ENCODE measurements around the gene KLK12. TPM values are rescaled to one million over a fixed set of nuclear protein-coding genes. Genes with fewer than 3 reads are reported as not detected.

KLK12 gene
- total RNA-seq, 4 donors from 2014 or later, result 0.40 to 1.2 (median 0.54) TPM; not detected in 1

Other genes starting within 250 kb of the KLK12 start
- gene ACP4, start 244.6 kb downstream of the KLK12 start, total RNA-seq, result not detected
- not detected for gene KLK1, start 211.2 kb downstream of the KLK12 start, total RNA-seq
- not detected for gene KLK15, start 201.4 kb downstream of the KLK12 start, total RNA-seq
- gene KLK3, start 180.1 kb downstream of the KLK12 start, total RNA-seq, result not detected
- gene KLK2, start 161.6 kb downstream of the KLK12 start, total RNA-seq, result not detected
- not detected for gene KLK4, start 123.6 kb downstream of the KLK12 start, total RNA-seq
- 1 to 10 TPM in 1 of 4 donors, not detected in 3; 1.2 TPM for gene KLK5, start 82.0 kb downstream of the KLK12 start, total RNA-seq
- 1 to 10 TPM in 2 of 4 donors, not detected in 2; 1.1 to 7.8 TPM for gene KLK6, start 65.4 kb downstream of the KLK12 start, total RNA-seq
- gene KLK7, start 51.1 kb downstream of the KLK12 start, total RNA-seq, result 10 to 100 TPM in 1 of 4 donors, under 1 TPM in 1, not detected in 2; 0.31 to 16.7 TPM
- gene KLK8, start 33.4 kb downstream of the KLK12 start, total RNA-seq, result 1 to 10 TPM in 2 of 4 donors, not detected in 2; 2.3 to 4.6 TPM
- gene KLK10, start 15.3 kb downstream of the KLK12 start, total RNA-seq, result 1 to 10 TPM in 3 of 4 donors, not detected in 1; 1.7 to 6.7 (median 4.1) TPM
- gene KLK11, start 8.4 kb downstream of the KLK12 start, total RNA-seq, result 10 to 100 TPM in 1 of 4 donors, under 1 TPM in 1, not detected in 2; 0.78 to 12.3 TPM
- 1 to 10 TPM in 3 of 4 donors, not detected in 1; 1.3 to 6.1 (median 5.1) TPM for gene KLK13, start 30.1 kb upstream of the KLK12 start, total RNA-seq
- not detected for gene KLK14, start 47.9 kb upstream of the KLK12 start, total RNA-seq
- 10 to 100 TPM in 3 of 4 donors, 1 to 10 TPM in 1; 9.8 to 12.8 (median 11.4) TPM for gene CTU1, start 73.4 kb upstream of the KLK12 start, total RNA-seq
- 1 to 10 TPM in 3 of 4 donors, under 1 TPM in 1; 0.62 to 9.2 (median 4.0) TPM for gene SIGLEC9, start 89.9 kb upstream of the KLK12 start, total RNA-seq
- 1 to 10 TPM in 2 of 4 donors, under 1 TPM in 1, not detected in 1; 0.46 to 4.4 (median 2.8) TPM for gene SIGLEC7, start 107.3 kb upstream of the KLK12 start, total RNA-seq
- gene CD33, start 190.1 kb upstream of the KLK12 start, total RNA-seq, result 1 to 10 TPM; 1.8 to 7.0 (median 2.8) TPM
- gene SIGLECL1, start 216.1 kb upstream of the KLK12 start, total RNA-seq, result not detected

All from gastroesophageal sphincter (tissue), 4 donors.